HepG2 (cell line): Measurements from ENCODE around the gene CIAO2A. TPM values are rescaled to one million over a fixed set of nuclear protein-coding genes. Genes with fewer than 3 reads are reported as not detected.
"Not testable (repeated sequence)": the region's sequence is repeated elsewhere in the genome, so short reads cannot be mapped to it uniquely, and the experiment has no call there.

ENCODE experiments used
- ATAC-seq: fragments of 200-7000 bp; cut with Tn5 transposase; 3 replicates; pipeline ENCODE4 v1.9.1; 2020; ENCODE audit warnings: mild to moderate bottlenecking, moderate library complexity
- BruUV-seq: library from RNA; stranded (reverse); fragments of 400-500 nt; replicated peaks from 2 replicates; lab custom pipeline; 2021; lab: Mats Ljungman, UMichigan
- CTCF ChIA-PET: fragments of 300-600 bp; formaldehyde crosslinking; extraction: SDS; loops from one replicate; lab custom pipeline; 2021; ENCODE audit warnings: low total read pairs, inconsistent platforms, low intra/inter-chr PET ratio; lab: Yijun Ruan, JAX
- POLR2A ChIA-PET: fragments of 350-600 bp; sonication (Branson Sonifier 250); formaldehyde crosslinking; loops from one replicate; lab custom pipeline; 2020; ENCODE audit warnings: antibody characterized with exemption, inconsistent platforms; lab: Yijun Ruan, JAX
- DNase-seq: peaks from one replicate; pipeline ENCODE4 v3.0.0-alpha.2; 2015; ENCODE audit warnings: low spot score
- FAIRE-seq: peaks from 3 replicates; lab custom pipeline; 2011; peaks lifted over from hg19 to GRCh38; lab: Jason Lieb, UNC
- H2AFZ ChIP-seq: one replicate; pipeline ENCODE4 v1.6.1; 2011; ENCODE audit warnings: low read length, inconsistent platforms
- H3K27ac ChIP-seq: fragments of 300-600 bp; 3 replicates; pipeline ENCODE4 v1.8.0; 2011; ENCODE audit warnings: mixed run types, mild to moderate bottlenecking, mixed read lengths, low read length, inconsistent platforms; ENCODE audit not compliant: insufficient read depth; ENCODE audit errors: extremely low read length
- H3K27me3 ChIP-seq, 2 experiments: fragments of 200-600 bp in 1 of 2; 2 replicates in 1 of 2; 3 replicates in 1 of 2; pipeline versions ENCODE4 v1.6.0 to v1.8.0; 2011; ENCODE audit warnings: low read length in 2 of 2, mild to moderate bottlenecking in 2 of 2, moderate library complexity in 2 of 2, inconsistent platforms in 1 of 2; ENCODE audit not compliant: insufficient read depth in 2 of 2, control insufficient read depth in 1 of 2
- H3K36me3 ChIP-seq, 2 experiments: fragments of 200-600 bp in 1 of 2; replicated peaks in 1 of 2; 2 replicates in 1 of 2; 3 replicates in 1 of 2; pipeline versions ENCODE4 v1.5.1 to v1.8.0; 2011; ENCODE audit warnings: low read length in 2 of 2, inconsistent platforms in 1 of 2; ENCODE audit not compliant: insufficient read depth in 2 of 2, control insufficient read depth in 1 of 2
- H3K4me1 ChIP-seq: 2 replicates; pipeline ENCODE4 v1.5.1; 2012; ENCODE audit warnings: low read length, inconsistent platforms; ENCODE audit not compliant: insufficient read depth
- H3K4me2 ChIP-seq: 2 replicates; pipeline ENCODE4 v1.6.0; 2011; ENCODE audit warnings: low read depth, low read length, inconsistent platforms
- H3K4me3 ChIP-seq, 3 experiments: fragments of 200-600 bp in 1 of 3; sonication (generic), shearing (Covaris generic) in 1 of 3; replicated peaks in 1 of 3; 2 replicates each; pipeline ENCODE4 v1.5.1; 2011 to 2016; ENCODE audit warnings: low read length in 3 of 3, inconsistent platforms in 2 of 3, low read depth in 2 of 3, mild to moderate bottlenecking in 2 of 3, control low read depth in 1 of 3, mixed read lengths in 1 of 3; ENCODE audit not compliant: insufficient read depth in 1 of 3
- H3K79me2 ChIP-seq: one replicate; pipeline ENCODE4 v1.6.1; 2011; ENCODE audit warnings: low read length, inconsistent platforms; ENCODE audit not compliant: insufficient read depth
- H3K9ac ChIP-seq: 2 replicates; pipeline ENCODE4 v1.6.0; 2011; ENCODE audit warnings: mild to moderate bottlenecking, low read depth, low read length, inconsistent platforms; ENCODE audit not compliant: insufficient read depth
- H3K9me3 ChIP-seq: 2 replicates; pipeline ENCODE4 v1.5.1; 2012; ENCODE audit warnings: mild to moderate bottlenecking, low read length
- H4K20me1 ChIP-seq: 2 replicates; pipeline ENCODE4 v1.6.0; 2011; ENCODE audit warnings: inconsistent platforms, mild to moderate bottlenecking, low read length, moderate library complexity; ENCODE audit not compliant: insufficient read depth
- EP300 ChIP-seq, 3 experiments: sonication (generic) in 1 of 3; formaldehyde crosslinking in 1 of 3; IDR thresholded peaks; 2 replicates each; pipeline versions ENCODE4 v1.5.1 to v1.6.1; 2011 to 2020; ENCODE audit warnings: low read depth in 2 of 3, low read length in 2 of 3, borderline replicate concordance in 1 of 3, improper control_type of control experiment in 1 of 3, mild to moderate bottlenecking in 1 of 3, missing genetic modification reagents in 1 of 3, moderate library complexity in 1 of 3
- FOXO1 ChIP-seq: sonication (generic); formaldehyde crosslinking; IDR thresholded peaks from 2 replicates; pipeline ENCODE4 v1.4.0; 2020; ENCODE audit warnings: missing genetic modification reagents
- MTA3 ChIP-seq: sonication (generic); formaldehyde crosslinking; IDR thresholded peaks from 2 replicates; pipeline ENCODE4 v1.4.0; 2020; ENCODE audit warnings: missing genetic modification reagents
- TBP ChIP-seq: sonication (generic); formaldehyde crosslinking; IDR thresholded peaks from 2 replicates; pipeline ENCODE4 v1.5.0; 2020; ENCODE audit warnings: missing genetic modification reagents
- THAP8 ChIP-seq: sonication (generic); formaldehyde crosslinking; IDR thresholded peaks from 2 replicates; pipeline ENCODE4 v1.5.1; 2020; ENCODE audit warnings: missing genetic modification reagents, mild to moderate bottlenecking, borderline replicate concordance
- ZMAT3 ChIP-seq: sonication (generic); formaldehyde crosslinking; conservative IDR thresholded peaks from 2 replicates; pipeline ENCODE4 v1.7.0; 2021; ENCODE audit warnings: missing genetic modification reagents
- ZMYM2 ChIP-seq: sonication (generic); formaldehyde crosslinking; IDR thresholded peaks from 2 replicates; pipeline ENCODE4 v1.8.0; 2022; ENCODE audit warnings: mild to moderate bottlenecking, missing genetic modification reagents
- ZNF629 ChIP-seq: sonication (generic); formaldehyde crosslinking; conservative IDR thresholded peaks from 2 replicates; pipeline ENCODE4 v1.5.0; 2020; ENCODE audit warnings: missing genetic modification reagents
- ZNF7 ChIP-seq: IDR thresholded peaks from 2 replicates; pipeline ENCODE4 v1.6.1; 2016; ENCODE audit warnings: missing biosample characterization, missing genetic modification reagents
- WGBS: methylation state at CpG from one replicate; pipeline ENCODE4 v1.1.6; 2017; ENCODE audit warnings: low lambda C conversion rate; 5-methylcytosine and 5-hydroxymethylcytosine counted together
- in situ Hi-C: cut with HindIII; loops from 2 replicates; pipeline ENCODE4 v1.10.0; 2017; ENCODE audit warnings: low pct_unique_long_range_greater_than_20kb; ENCODE audit not compliant: extremely low pct_ligation_motif_present
- intact Hi-C: fragments of 100-400 bp; cut with micrococcal nuclease; formaldehyde crosslinking; loops from one replicate; pipeline ENCODE4 v1.10.0; 2022; ENCODE audit not compliant: unreplicated experiment
- polyA plus RNA-seq, 8 experiments: library from polyadenylated mRNA; depleted of rRNA in 3 of 8; stranded (reverse) in 7 of 8; unstranded in 1 of 8; fragments of >200 nt; fragmentation: Illumina TruSeq in 4 of 8; extraction: Trizol in 4 of 8; gene quantifications; 2 replicates each; pipeline versions ENCODE4 v1.2.1 to v1.2.3, GENCODE V29; 2011 to 2016; ENCODE audit warnings: low read depth in 4 of 8, missing spikeins in 1 of 8, mixed read lengths in 1 of 8; ENCODE audit not compliant: insufficient read depth in 1 of 8
- total RNA-seq, 5 experiments: library from RNA; depleted of rRNA; stranded (reverse); fragments of >200 nt; fragmentation: Illumina TruSeq; extraction: Trizol; gene quantifications; 2 replicates each; pipeline ENCODE4 v1.2.3, GENCODE V29; 2016; ENCODE audit warnings: low read depth in 1 of 5

CIAO2A gene
- total and polyA plus RNA-seq, 2 of the 13 experiments (the other 11 are each of a cell fraction or from before 2014, with no cell fraction given): 83.0 to 100 TPM

GRCh38 chr15:64058279-64058678 lies 35.4 kb downstream of the CIAO2A start:
- Histone ChIP-seq H3K27ac (no peak overlapping the region), H3K4me3 (no peak overlapping the region), H3K4me2 (no peak overlapping the region), H3K4me1 (peaks cover 3% of the 10 kb centered on the region; the same call in 1 of the 2 replicates), H3K27me3 (no peaks in the 10 kb centered on the region), H3K9me3 (no peaks in the 10 kb centered on the region), H2AFZ (no peak overlapping the region), H3K36me3 (no peaks in the 10 kb centered on the region), H4K20me1 (no peaks in the 10 kb centered on the region), H3K79me2 (no peaks in the 10 kb centered on the region), H3K9ac (no peak overlapping the region)
- no TSS peak for BruUV-seq
- TF ChIP-seq MTA3 (CRISPR knock-in tag) (no peak), THAP8 (CRISPR knock-in tag) (no peak), ZNF7 (CRISPR knock-in tag) (no peak), EP300 (IDR thresholded peaks at IDR 0.05; ENCODE audit: low read depth in 2 of 2, low read length in 2 of 2) (no peak), EP300 (CRISPR knock-in tag; IDR thresholded peaks at IDR 0.05; ENCODE audit: borderline replicate concordance) (no peak), ZNF629 (no peak), ZMYM2 (CRISPR knock-in tag) (no peak), TBP (CRISPR knock-in tag) (no peak), ZMAT3 (CRISPR knock-in tag) (no peak), FOXO1 (CRISPR knock-in tag) (no peak)
- FAIRE-seq (no peak), DNase-seq (no peak), ATAC-seq (no peak)
- WGBS: 59% methylated on average over 5 of the region's 5 CpGs
- CTCF ChIA-PET: no interaction called here
- POLR2A ChIA-PET: no interaction called here
- in situ Hi-C loops: no loop called here
- intact Hi-C loops: no loop called here

DNA sequence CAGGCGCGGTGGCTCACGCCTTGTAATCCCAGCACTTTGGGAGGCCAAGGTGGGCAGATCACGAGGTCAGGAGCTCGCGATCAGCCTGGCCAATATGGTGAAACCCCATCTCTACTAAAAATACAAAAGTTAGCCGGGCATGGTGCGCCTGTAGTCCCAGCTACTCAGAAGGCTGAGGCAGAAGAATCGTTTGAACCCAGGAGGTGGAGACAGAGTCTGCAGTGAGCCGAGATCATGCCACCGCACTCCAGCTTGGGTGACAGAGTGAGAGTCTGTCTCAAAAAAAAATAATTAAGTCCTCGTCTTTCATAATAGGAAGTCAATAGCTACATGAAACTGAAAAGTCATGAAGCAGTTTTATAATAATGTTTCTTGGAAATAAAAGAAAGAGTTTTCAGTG lies 40.0 kb downstream of the CIAO2A start:
- H3K27me3 ChIP-seq, BruUV-seq, H3K79me2 ChIP-seq, FAIRE-seq, intact Hi-C loops, H3K4me2 ChIP-seq, H4K20me1 ChIP-seq, H3K4me3 ChIP-seq, ATAC-seq, H3K36me3 ChIP-seq, DNase-seq, CTCF ChIA-PET, H2AFZ ChIP-seq, H3K9ac ChIP-seq, H3K9me3 ChIP-seq, POLR2A ChIA-PET, H3K27ac ChIP-seq: not testable (repeated sequence)
- 51% methylated on average over 12 of the region's 12 CpGs for WGBS
- in situ Hi-C loops: loop anchor here (5.0 kb wide), 1 partner anchor 106 kb away; no protein-coding TSS in a partner anchor
- peaks cover 34% of the 10 kb centered on the region for H3K4me1 ChIP-seq
